GM21737 (cell line): Measurements from ENCODE around the gene MIER3.

Experiments used
- ATAC-seq: cut with Tn5 transposase; IDR thresholded peaks from one replicate; pipeline ENCODE4 v1.9.1; 2021; ENCODE audit warnings: mild to moderate bottlenecking, moderate library complexity; ENCODE audit not compliant: unreplicated experiment

Gene MIER3

DNA sequence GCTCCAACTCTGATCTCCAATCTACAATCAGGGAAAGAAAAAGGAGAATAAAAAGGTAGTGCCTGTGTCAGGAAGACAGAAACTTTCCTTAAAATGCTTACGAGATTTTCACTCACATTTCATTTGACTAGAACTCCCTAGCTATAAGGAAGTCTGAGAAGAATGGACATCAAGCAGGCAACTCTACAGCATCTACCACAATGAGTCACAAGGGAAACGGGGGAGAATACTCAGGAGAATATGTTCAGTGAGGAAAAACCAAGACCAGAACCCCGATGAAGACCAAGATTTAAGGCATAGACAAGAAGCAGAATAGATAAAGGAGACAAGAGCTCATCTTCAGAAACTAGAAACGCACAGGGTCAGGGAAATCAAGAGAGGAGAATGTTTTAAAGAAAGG is 51.5 kb downstream of the MIER3 start:
- ATAC-seq = no peak

DNA sequence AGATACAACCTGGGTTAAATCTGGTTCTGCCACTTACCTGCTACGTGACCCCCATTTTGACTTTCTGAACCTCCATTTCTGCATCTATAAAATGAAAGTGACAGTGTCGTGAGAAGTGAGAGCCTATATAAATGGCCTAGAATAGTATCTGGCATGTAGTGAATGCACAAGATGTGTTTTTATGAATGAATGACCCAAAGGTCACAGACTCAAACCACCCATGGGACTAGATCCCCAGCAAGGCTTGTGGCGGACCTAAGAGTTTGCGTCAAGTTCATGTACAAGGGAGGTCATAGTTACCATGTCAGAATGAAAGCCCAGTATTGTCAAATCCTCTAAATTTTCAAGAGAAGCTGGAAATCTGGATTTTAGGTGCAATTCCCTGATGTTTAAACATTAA is 53.7 kb downstream of the MIER3 start:
- no peak for ATAC-seq

DNA sequence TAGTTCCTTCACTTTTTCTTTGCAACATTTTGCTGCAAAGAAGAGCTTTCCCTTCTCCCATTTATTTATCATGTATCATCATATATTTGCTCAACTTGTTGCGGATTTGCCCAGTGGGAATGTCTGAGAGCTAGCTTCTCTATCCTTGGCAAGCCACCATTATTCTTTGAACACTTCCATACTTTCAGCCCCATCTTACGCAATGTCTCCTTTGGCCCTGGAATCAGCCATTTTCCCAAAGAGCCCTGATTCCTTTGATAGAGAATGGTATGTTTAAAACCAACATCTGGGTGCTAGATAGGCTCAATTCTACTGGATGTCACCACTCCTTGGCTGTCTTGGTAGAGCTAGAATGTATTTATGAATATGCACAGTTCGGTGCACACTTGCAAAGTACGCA is 55.2 kb downstream of the MIER3 start:
- no peak for ATAC-seq

DNA sequence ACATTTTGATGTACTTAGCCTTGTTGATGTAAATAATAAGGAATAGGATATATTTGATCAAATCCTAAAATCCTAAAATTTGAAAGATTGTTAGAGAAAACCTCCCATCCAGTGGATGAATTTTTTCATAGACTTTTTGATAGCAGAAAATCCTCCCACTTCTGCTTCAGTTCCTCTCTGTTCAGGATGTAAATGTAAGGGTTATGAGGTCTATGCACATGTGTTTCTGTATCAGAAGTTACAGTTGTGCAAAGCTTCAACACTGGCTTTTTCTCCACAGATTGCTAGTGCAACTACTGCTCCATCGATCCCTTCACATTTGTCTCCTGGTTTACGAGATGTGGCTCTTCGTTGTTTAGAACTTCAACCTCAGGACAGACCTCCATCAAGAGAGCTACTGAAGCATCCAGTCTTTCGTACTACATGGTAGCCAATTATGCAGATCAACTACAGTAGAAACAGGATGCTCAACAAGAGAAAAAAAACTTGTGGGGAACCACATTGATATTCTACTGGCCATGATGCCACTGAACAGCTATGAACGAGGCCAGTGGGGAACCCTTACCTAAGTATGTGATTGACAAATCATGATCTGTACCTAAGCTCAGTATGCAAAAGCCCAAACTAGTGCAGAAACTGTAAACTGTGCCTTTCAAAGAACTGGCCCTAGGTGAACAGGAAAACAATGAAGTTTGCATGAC is 58.5 kb downstream of the MIER3 start:
- ATAC-seq = no peak

DNA sequence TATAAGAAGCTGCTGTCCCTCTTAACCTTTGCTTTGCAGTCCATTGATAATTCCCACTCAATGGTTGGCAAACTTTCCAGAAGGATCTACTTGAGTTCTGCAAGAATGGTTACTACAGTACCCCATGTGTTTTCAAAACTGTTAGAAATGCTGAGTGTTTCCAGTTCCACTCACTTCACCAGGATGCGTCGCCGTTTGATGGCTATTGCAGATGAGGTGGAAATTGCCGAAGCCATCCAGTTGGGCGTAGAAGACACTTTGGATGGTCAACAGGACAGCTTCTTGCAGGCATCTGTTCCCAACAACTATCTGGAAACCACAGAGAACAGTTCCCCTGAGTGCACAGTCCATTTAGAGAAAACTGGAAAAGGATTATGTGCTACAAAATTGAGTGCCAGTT is 70.4 kb downstream of the MIER3 start:
- ATAC-seq = no peak

DNA sequence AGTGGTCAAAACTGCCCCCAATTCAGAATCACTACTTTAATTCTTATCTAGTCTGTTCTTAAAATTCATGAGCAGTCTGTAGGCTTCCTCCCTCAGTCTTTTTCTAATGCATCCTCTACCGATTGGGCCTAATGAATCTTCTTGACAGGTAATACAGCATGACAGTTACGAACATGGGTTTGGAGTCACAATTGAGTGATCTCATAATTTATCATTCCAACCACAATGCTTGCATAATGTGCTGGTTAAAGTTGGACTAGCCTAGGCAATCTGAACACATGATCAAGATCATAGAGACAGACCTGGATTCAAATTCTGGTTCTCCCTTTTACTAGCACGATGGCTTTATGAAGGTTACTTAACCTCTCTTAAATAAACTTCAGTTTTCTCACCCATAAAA is 75.6 kb downstream of the MIER3 start:
- no peak for ATAC-seq

DNA sequence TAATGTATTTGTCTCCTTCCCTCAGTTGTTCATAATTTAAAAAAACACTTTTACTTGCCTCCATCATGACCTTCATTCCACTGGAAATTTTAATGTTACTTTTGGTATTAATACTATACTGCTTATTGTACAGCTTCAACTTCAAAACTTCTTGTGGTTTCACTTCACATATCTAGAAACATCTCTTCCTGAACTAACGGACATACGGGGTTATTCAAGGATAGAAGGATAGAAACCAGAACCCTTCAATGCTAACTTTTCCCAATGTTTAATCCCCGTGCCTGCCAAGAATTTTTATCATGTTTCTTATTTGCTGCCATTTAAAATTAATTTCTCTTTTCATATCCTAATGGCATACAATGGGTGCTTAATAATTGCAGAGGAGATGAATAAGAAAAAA is 78.9 kb downstream of the MIER3 start:
- ATAC-seq = no peak

DNA sequence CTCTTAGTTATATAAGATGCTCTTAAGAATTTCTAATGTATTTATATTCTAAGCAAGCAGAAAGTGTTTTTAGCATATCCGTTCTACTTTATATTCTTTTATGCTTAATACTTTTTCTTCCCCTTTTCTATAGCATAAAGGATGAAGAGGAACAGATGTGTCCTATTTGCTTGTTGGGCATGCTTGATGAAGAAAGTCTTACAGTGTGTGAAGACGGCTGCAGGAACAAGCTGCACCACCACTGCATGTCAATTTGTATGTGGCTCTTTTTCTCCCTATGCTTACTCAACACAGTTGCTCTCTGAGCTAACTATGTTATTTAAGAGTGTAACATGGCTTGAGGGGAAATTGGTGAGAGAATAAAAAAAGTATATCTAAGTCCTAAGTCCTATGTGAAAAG is 80.1 kb downstream of the MIER3 start:
- ATAC-seq = no peak
